Measurements from ENCODE around the gene ATP7A. TPM values are rescaled to one million over a fixed set of nuclear protein-coding genes. Genes with fewer than 3 reads are reported as not detected.

The ATP7A gene
- total RNA-seq, 1 donor from 2014 or later, result 12.1 TPM

DNA sequence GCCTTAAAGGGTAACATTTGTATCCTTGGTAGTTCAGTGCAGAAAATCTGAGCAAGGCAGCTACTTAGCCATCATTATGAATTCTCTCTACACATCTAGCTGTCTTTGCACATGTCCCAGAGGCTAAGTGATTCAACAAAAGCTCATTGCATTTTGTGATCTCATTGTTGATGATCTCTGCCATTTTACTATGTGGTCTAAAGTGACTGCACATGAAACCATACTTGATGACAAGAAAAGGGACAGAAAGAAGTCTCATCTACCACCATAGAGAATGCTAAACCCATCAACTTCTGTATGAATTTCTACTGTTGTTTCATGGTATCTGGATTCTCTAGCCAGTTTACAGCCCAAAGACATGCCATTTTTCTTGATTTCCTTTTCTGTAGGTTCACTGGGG lies 187.6 kb downstream of the ATP7A start:
- no peaks in the 10 kb centered on the region for H3K4me1 Mint-ChIP-seq (ENCODE audit: low read depth)

More for the DNA sequence above, 187.6 kb downstream of the ATP7A start:
- DNase-seq (ENCODE audit: low spot score), result no peak
- no peak overlapping the region for H3K27ac Mint-ChIP-seq (ENCODE audit: unreplicated experiment)
- no peaks in the 10 kb centered on the region for H3K36me3 Mint-ChIP-seq (ENCODE audit: low read depth)
- no peaks in the 10 kb centered on the region for H3K27me3 Mint-ChIP-seq (ENCODE audit: low read depth)
- TF ChIP-seq CTCF (IDR thresholded peaks at IDR 0.05), result no peak
- H3K4me3 Mint-ChIP-seq (ENCODE audit: unreplicated experiment), result no peak overlapping the region
- peaks cover 10% of the 10 kb centered on the region for H3K9me3 Mint-ChIP-seq (ENCODE audit: low read depth)

Other genes with a start within 250 kb of the ATP7A start
- 81.9 to 186 TPM (median 94.7 TPM) in 3 replicates for gene ATRX, start 124.5 kb upstream of the ATP7A start, total RNA-seq
- gene MAGT1, start 15.3 kb upstream of the ATP7A start, total RNA-seq, result 66.6 to 80.8 TPM (median 74.8 TPM) in 3 replicates
- 142 to 192 TPM (median 154 TPM) in 3 replicates for gene COX7B, start 11.2 kb upstream of the ATP7A start, total RNA-seq
- not detected in 3 replicates for gene PGAM4, start 58.9 kb downstream of the ATP7A start, total RNA-seq
- gene PGK1, start 193.6 kb downstream of the ATP7A start, total RNA-seq, result 222 to 362 TPM (median 352 TPM) in 3 replicates
- gene TAF9B, start 229.0 kb downstream of the ATP7A start, total RNA-seq, result 12.4 to 18.1 TPM (median 12.9 TPM) in 3 replicates

All from chondrocyte (in vitro differentiated cells).